RPMI8226 (cell line): Measurements from ENCODE around the gene CXorf49B.
"Not testable (repeated sequence)": the region's sequence is repeated elsewhere in the genome, so short reads cannot be mapped to it uniquely, and the experiment has no call there.

Experiments used
- DNase-seq: peaks from one replicate; pipeline ENCODE4 v3.0.0-alpha.2; 2015

Gene CXorf49B

GRCh38 chrX:71763049-71763448 lies at the start of gene CXorf49B:
CXorf49B (plus strand) TSS chrX:71763349; CDS start chrX:71763424, 75 bp downstream.
- DNase-seq, result not testable (repeated sequence)

DNA sequence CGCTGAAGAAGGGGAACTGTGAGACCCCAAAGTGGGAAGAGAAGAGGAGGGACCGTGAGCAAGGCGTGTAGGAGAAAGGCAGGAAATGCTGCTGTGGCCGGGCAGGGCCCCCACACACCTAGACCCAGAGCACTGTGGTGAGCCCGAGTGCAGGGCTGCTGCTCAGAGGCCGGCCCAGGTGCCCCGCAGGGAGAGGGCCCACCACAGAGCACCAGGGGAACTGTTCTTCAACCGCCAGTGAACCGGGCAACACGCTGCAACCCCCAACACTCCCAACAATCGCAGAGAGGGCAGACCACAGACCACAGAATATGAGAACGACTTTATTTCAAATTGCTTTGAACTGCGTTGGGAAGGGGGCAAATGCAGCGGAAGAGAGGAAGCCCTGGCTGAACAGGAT lies 49.1 kb upstream of the CXorf49B start:
- DNase-seq, result not testable (repeated sequence)

GRCh38 chrX:71715551-71715950 lies 47.6 kb upstream of the CXorf49B start:
- not testable (repeated sequence) for DNase-seq

- DNase-seq, result not testable (repeated sequence)
Observed at GRCh38 chrX:71716323-71716722, 46.8 kb upstream of the CXorf49B start.

DNA sequence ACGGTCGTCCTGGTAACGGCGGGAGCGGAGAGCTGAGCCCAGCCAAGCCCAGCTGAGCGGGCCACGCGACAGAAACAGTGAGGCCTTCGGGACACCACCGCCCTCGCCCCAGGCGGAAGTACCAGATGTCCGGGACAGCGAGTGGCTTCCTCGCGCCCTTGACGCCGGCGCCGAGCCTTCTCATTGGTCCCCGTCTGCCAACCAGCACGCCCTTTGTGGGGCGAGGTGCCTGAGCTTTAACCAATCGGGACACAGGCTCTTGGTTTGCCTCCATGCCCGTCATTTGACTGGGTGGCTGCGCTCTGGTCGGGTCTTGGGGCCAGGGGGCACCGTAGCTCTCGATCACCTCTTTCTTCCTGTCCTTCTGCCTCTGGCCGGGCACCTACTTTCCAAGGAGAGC lies 45.0 kb upstream of the CXorf49B start, which contains the start of gene CXorf49:
Gene CXorf49 (minus strand): TSS at position 101 of the 400 bp plus-strand sequence. CDS start 134 bp downstream, outside the sequence.
- DNase-seq, result not testable (repeated sequence)

GRCh38 chrX:71719195-71719594 lies 44.0 kb upstream of the CXorf49B start:
- DNase-seq, result not testable (repeated sequence)

DNA sequence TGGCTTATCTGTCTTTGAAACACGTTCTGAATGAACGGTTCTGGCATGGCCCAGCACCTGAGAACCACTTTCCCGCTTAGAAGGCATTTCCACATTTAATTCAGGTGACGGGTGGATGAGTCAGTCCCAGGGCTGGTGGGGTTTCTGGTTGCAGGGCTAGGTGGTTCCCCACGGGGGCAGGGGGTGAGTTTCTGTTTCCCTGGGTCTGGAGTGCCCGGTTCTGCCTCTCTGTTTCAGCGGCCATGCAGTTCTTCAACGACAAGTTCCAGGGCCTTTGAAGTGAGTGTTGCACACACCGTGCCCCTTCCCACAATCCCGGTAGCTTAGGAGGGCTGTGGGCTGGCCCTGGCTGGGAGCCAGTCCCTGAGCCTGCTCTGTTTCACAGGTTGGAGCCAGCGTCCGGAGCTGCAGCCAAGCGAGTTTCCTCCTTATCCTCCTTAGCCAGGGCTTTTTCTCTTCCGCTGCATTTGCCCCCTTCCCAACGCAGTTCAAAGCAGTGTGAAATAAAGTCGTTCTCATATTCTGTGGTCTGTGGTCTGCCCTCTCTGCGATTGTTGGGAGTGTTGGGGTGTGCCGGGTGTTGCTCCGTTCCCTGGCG lies 42.8 kb upstream of the CXorf49B start:
- not testable (repeated sequence) for DNase-seq

- DNase-seq, result not testable (repeated sequence)
Observed at GRCh38 chrX:71760688-71761281, 2.4 kb upstream of the CXorf49B start.

- DNase-seq, result not testable (repeated sequence)
Observed at GRCh38 chrX:71764832-71765231, 1.7 kb downstream of the CXorf49B start.

- not testable (repeated sequence) for DNase-seq
Observed at GRCh38 chrX:71765613-71766012, 2.5 kb downstream of the CXorf49B start.

DNA sequence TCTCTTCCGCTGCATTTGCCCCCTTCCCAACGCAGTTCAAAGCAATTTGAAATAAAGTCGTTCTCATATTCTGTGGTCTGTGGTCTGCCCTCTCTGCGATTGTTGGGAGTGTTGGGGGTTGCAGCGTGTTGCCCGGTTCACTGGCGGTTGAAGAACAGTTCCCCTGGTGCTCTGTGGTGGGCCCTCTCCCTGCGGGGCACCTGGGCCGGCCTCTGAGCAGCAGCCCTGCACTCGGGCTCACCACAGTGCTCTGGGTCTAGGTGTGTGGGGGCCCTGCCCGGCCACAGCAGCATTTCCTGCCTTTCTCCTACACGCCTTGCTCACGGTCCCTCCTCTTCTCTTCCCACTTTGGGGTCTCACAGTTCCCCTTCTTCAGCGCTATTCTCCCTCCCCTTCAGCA lies 4.0 kb downstream of the CXorf49B start:
- not testable (repeated sequence) for DNase-seq

DNA sequence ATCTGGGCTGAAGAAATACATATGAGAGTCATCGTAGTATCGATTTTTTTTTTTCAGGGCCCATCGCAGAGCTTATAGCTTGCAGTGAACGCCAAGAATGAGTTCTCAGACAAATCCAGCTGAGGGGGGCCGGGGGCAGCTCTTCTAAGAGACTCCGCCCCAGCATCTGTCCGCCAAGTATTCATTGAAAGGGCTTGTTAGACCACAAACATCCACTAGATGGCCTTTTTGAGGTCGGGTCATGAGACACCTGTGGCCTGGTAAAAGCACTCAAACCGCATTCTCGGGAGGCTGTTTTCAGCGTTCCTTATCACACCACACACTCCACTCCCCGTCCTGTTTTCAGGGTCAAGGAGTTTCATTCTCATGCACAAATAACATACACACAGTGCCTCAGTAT lies 15.2 kb downstream of the CXorf49B start:
- DNase-seq, result not testable (repeated sequence)

DNA sequence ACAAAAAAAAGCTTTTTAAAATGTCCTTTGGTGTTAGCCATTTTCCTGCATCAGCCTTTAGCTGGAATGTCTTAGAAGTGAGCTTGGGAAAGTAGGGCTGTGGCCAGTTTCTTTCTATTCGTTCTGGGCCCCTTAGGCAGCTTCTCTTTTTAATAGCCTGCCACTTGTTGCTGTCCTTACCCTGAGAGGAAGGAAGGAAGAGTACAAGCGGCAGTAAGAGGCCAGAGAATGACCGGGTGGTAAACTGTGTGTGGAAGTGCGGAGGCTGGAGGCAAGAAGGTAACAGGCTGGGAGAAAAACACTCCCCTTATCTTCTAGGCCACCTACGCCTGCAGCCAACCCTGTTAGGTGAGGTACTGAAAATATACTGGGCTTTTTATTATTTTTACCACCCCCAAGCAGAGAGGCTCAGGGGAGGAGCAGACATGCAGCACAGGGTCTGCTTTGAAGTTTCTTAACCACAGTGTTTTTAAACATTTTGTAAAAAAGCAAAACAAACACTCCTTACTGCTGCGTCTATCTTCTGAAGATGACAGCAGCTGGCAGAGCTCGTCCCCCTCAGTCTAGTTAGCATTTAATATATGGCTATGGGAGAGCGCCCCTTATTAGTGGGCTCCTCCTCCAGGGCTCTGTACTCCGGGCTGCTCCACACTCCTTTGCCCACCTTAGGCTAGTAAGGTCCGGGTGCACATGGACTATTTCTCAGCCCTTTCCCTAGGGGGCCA lies 19.2 kb downstream of the CXorf49B start:
- not testable (repeated sequence) for DNase-seq

- not testable (repeated sequence) for DNase-seq
Observed at GRCh38 chrX:71782950-71783299, 19.8 kb downstream of the CXorf49B start.

DNA sequence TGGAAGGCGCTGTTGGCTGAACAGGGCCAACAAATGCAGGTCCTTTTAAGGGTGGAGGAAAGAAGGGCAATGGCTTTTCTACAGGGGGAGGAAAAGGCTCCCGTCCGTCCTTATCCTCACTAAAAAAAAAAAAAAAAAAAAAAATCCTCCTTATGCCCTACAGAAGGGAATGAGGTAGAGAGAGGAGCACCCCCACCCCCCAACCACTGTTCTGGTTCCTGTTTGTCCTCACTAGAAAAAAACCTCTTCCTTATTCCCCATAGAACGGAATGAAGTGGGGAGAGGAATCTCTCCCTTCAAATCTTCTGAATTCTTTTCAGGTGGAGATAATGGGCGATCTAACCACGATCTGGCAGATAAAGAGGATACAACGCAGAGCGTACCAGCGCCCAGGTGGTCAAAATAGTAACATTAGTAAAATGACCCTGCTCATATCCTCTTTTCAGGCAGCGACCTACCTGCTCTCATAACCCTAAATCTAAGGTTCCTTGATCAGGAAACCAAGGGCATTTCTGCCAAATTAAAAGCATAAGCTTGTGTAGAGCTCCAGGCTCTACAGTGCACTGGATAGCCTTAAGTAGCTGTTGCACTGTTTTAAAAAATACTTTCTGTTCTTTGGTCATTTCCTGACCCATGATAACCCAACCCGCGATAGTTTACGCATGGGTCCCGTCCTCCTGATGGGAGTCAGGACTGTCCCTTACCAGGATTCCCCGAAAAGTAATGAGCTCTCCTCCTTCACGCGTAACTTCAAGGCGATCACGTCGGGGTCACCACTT lies 20.6 kb downstream of the CXorf49B start:
- not testable (repeated sequence) for DNase-seq

GRCh38 chrX:71784348-71784983 lies 21.3 kb downstream of the CXorf49B start:
- not testable (repeated sequence) for DNase-seq

- not testable (repeated sequence) for DNase-seq
Observed at GRCh38 chrX:71806450-71806849, 43.3 kb downstream of the CXorf49B start.

- peak; percentile 2 for DNase-seq
Observed at GRCh38 chrX:71809886-71810285, 46.7 kb downstream of the CXorf49B start.

- DNase-seq, result no peak
Observed at GRCh38 chrX:71814123-71814912, 51.2 kb downstream of the CXorf49B start.

DNA sequence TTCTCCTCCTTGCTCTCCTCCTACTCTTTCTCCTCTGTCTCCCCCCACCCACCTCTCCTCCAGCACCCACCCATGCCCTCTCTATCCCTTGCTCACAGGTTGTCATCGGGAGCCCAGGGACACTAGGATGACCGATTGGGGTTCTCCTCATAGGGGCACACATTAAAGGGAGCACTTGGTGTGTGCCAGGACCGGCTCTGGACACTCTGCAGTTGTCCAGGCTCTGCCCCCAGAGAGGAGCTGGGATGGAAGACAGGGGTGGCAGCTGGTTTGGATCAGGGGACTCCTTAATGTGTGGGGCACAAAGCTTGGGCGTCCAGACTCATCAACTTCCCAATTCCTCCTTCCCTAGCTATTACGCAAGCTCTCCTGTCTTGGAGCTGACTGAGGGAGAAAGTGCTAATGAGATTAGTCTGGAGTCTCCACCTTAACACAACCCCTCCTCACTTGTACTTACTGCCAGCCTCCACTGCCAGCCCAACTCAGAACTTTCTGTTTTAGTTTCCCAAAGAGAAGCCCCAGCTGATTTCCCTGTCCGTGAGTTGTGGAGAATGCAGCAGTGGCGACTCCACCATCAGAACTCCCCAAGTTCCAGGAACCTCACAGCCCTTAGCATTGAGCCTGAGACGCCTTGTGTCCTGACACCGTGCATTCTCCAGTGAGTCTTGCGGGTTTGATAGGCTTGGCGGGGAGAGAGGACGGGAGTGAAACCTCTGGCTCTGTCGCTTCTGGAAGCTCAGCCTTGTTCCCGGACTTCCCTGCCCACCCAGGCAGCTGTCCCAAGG lies 52.2 kb downstream of the CXorf49B start:
- DNase-seq, result no peak

DNA sequence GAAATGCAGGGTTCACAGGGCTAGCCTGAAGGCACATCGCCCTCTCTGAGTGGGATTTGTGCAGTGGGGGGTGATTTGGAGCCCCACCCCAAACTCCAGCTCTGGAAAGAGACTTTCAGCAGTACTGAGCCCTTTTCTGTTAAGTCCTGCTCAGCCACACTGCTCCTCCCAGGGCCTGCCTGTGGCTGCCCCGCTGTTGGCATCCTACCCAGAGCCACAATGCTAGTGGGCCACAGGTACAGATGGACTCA lies 52.7 kb downstream of the CXorf49B start:
- DNase-seq, result no peak
